GM18517 (cell line): ENCODE data around the gene PLPP6.

Source experiments
- ATAC-seq: cut with Tn5 transposase; IDR thresholded peaks from one replicate; pipeline ENCODE4 v1.9.1; 2021; ENCODE audit warnings: mild to moderate bottlenecking, moderate library complexity; ENCODE audit not compliant: unreplicated experiment

The PLPP6 gene

DNA sequence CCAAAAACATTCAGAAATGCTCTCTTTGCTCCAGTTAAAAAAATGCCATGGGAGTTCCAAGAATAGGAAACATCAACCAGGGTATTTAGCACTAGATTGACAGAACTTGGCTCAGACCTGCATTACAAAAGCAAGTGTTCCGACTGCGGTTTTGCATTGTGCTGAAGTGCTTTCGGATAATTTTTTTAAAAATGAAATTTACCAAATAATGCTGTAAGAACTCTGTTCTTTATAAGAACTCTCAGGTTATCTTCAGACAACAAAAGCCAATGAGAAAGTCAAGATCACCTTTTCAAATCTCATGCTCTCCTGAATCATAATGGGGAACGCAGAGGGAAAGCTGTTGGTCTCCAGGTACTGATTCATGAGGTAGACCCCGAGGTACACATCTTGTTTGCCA, 483 bp upstream of the PLPP6 start:
- peak; percentile 8 for ATAC-seq

DNA sequence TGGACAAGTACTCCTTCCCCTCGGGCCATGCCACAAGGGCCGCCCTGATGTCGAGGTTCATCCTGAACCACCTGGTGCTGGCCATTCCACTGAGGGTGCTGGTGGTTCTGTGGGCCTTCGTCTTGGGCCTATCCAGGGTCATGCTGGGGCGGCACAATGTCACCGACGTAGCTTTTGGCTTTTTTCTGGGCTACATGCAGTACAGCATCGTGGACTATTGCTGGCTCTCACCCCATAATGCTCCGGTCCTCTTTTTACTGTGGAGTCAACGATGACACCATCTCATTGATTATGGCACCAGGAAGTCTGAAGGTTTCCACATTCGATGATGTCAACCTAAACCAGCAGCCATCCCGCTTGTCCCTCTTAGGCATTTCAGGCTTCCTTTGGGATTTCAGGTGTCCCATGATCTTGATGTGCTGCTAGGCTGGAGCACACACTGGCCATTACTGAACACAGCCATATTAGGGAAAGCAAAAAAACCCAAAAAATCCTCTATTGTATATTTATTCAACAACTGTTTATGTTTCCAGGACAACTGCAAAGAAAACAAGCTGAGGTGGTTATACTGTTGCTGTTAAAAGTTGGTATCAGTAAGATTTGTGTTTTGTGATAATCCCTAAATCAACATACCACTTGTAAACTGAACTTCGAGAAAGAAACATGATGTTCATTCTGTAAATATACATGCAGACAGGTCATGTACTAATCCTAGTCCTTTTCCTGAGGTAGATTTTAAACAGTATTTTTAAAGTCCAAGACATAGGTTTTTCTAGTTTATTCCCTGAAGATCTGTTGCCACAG, 1.1 kb downstream of the PLPP6 start:
- no peak for ATAC-seq

DNA sequence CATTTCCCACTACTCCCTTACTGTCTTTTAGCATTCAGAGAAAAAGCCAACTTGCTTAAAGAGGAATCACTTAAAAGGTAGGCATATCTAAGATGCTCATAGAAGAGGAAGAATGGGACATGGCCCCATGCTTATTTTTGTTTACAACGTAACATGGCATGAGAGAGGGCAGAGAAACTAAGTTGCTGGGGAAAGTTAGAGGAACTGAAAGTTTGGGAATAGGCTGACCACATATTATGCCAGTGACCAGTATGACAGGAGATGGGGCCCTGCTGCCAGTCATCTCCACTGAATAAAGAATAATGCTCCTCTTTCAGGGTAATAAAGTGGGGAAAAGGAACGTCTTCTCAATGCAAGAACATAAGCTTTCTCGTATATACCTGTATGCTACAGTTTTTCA, 1.9 kb downstream of the PLPP6 start:
- ATAC-seq: no peak

DNA sequence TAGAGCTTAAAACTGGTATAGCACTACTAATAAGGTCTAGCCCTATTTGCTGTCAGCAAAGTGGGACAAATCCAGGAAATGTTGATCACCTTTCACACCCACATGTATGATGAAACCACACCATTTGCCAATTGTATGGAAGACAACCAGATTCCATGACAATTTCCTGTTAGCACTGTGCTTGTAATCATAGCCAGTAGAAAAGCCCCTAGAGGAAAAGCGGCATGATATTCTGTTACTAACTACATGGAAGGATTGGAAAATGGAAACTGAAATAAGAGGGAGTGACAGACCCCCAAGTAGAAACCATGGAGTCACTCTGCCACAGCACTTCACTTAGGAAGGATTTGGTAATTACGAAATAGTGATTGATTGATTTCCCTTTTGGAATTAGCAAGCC, 3.3 kb downstream of the PLPP6 start:
- ATAC-seq: no peak

DNA sequence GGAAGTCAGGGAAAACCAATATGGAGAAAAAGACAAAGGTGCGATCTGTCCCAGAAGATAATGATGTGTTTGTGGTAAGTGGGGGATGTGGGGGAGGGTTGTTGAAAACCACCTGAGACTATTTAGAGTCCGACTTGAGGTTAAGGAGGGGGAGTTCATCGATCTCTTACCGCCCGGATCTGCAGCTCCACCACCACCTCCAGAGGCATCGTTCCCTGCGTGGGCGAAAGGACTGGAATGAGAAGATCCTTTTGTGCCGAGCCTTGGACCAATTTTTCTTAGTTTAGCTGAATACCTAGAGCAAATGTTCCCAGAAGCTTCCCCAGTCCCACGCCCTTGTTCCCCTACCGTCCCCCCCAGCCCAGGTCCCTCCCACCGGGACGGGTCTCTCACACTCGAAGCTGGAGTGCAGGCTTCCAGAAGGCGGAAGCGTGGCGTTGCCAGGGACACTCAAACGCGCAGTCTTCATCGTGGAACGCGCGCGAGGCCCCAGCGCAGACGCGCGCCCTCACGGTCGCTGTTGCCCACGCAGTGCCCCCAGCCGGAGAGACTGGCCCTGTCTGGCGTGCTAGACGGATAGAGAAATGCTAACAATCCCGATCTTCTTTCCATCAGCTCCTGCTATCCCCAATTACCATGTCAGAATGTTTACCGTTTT, 4.1 kb downstream of the PLPP6 start, which contains the start of gene SPATA6L:
TSS of gene SPATA6L (minus strand) at position 439 of the 658 bp plus-strand sequence. CDS start at position 209, 230 bp downstream.
- no peak for ATAC-seq

DNA sequence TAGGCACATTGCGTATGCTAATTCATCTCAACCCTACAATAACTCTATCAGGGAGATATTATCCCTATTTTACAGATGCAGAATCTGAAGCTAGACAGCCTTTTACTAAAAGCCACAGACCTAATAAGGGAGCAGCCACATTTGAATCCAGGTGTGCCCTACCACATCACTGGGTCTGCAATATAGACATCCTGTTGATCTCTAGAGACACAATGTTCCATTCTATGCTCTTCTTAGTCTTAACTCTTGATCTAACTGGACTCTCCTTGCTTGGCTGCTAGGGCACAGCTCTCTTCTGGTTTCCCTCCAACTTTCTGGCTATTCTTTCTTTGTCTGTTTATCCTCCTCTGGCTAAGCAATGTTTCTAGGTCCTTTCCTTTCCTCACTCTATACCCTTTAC, 5.6 kb downstream of the PLPP6 start:
- no peak for ATAC-seq

DNA sequence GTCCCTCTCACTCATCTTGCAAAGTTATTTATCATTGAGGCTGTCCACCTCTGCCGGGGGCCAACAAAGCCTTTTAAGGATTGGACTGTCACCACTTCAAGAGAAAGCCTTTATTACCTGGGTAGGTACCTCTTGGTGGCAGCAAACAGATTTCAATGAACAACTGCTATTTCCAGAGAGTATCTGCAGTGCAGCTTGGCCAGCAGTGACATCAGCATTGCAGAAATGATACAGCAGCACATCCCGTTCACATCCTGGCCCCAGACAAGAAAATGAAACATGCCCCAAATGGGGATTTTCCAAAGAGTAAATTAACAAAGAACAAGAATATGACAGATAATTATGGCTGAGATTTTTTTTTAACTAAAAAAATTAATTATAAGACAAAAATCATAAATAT, 6.5 kb downstream of the PLPP6 start:
- ATAC-seq: no peak

DNA sequence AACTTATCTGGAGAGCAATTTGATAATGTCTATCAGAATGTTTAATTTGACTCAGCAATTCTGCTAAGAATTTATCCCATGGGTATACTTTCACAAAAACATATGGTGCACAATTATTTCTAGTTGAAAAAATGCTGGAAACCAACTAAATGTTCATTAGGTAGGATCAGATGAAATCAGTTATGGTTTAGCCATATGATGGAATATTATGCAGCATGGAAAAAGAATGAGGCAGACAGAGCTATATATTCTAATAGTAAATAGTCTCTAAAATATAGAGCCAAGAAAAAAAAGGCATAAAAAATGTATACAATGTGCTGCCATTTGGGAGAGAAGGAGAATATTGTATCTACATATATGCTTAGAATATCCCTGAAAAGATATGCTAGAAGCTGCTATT, 7.8 kb downstream of the PLPP6 start:
- no peak for ATAC-seq

DNA sequence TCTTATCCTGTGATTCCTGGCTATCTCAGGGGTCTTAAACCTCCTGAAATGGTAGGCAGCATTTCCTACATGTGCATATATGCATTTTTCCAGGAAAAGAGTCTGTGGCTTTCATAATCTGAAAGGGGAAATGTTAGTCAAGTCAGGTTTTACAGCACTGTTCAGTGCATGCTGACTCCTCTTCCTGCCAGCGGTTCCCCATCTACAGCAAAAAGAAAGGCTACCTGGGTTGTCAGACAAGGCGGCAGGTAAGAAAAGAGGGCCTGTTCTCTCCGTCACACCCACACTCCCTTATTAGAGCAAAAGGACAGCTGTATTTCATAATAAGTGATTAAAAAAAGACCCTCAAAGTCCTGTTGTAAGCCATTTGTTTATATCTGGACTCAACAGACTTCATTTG, 8.5 kb downstream of the PLPP6 start:
- no peak for ATAC-seq

DNA sequence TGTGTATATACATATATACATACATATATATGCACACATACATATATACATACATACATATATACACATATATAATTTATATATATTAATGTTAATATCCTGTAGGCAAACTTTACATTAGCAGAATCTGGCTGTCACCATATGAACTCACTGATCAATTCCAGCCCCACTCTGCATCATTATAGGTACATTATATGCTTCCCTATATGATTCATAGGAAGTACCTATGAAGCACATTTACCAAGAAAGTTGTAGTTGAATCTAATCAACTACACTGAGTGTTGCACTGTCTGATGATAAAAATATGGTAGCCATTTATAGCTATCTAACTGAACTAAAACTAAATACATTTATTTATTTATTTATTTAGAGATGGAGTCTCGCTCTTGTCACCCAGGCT, 9.6 kb downstream of the PLPP6 start:
- ATAC-seq: no peak

DNA sequence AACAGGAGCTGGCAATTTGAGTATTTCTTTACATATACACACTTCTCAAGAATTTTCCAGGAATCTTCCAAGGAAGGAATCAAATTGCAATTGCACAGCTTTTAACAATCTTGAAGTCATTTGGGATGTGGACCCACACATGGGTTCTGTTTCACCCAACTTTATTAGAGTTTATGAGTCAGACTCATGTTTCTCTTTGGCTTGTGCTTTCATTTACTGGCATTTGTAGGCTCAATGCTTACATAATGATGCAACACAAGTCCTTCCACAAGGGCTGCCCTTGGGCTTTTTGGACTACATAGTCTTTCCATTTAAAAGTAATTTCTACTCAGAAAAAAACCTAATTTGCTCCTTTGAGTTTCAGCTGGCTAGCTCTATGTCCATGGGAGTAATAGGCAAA, 12.7 kb downstream of the PLPP6 start:
- ATAC-seq: no peak

DNA sequence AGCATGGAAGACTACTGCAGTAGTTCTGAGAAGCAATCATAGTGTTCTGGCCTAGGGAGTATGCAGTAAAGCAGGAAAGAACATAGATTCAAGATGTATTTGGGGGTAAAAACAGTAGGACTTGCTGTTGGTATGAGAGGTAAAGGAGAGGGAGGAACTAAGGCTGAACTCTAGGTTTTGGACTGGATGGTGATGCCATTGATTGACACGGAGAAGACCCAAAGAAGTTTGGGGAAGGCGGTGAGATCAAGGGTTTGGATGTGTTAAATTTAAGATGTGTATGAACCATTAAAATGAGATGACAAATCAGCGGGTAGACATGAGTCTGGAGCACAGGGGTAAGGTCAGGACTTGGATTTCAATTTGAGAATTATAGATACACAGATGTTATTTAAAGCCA, 15.3 kb downstream of the PLPP6 start:
- ATAC-seq: no peak

DNA sequence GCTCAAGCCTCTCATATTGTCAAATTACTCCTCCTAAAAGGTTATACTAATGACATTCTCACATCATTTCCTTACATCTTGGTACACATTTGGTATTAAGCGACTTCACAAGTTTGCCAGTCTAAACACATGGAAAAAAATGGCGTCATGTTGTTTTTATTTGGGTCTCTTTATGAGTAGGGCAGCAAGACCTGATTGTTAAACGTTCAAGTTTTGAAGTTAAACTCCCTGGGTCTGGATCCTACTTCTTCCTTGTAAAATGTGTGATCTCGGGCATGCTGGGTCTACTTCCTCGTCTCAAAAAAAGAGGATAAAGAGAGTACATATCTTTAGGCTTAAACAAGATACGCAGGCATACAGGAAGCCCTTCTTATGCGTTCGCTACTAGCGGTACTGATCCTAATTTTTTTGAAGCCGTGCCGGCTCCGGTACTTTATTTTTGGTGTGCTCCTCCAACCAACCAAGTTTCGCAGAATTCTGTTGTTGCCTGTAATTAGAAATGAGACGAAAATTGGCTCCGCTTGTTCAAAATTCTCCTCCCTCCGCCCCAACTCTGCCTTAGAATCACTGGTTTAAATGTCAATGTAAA, 16.7 kb downstream of the PLPP6 start:
- peak; percentile 6 for ATAC-seq

DNA sequence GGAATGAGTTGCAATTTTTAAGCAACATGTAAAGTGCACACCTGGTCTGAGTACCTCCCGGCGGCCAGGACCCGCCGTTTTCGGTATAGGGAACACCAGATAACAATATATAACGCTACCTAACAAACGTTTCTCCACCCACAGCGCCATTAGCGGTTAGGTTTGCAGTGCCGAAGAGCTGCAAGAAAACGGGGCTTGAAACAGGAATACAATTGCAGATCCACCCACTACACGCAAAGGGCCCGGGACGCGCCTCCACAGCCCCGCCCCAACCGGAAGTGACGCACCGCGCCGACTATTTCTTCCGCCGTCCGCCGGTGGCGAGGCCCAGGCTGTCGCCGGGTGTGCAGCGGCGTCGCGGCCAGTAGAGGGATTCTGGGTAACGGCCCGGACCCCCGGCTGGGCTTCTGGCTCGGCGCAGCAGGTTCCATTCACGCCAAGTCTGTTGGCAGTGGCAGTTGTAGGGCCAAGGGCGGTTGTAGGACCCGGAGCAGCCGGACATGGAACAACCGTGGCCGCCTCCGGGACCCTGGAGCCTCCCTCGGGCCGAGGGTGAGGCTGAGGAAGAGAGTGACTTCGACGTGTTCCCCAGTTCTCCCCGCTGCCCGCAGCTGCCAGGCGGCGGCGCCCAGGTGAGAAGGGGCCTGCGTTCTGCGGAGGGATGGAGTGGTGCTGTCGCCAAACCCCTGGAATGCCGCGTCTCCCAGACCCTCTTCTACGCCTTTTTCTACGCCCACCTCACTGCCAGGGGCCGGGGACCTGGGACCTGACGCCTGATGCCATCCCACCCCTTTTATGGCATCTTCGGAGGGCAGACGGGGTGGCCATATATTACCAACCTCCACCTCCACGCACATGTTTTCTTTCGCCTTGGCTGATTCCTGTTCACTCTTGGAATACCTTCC, 17.4 kb downstream of the PLPP6 start, which contains the start of gene CDC37L1:
TSS of gene CDC37L1 (plus strand) at position 302 of the 905 bp plus-strand sequence. CDS start at position 501, 199 bp downstream.
- ATAC-seq: peak; percentile 93

DNA sequence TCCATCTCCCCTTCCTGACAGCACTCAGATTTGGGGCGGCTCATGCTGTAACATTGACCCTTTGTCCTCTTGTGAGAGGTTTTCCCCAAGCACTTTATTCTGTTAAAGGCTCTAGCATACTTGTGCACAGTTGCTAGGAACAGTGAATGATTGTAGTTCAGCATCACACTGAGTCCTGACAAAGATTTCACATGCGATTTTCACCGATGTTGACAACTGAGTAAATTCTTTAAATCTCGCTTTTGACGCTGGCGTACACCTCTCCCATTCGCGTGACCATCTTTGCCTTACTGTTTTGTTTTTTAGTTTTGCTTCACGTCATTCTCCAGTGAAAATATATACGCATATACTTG, 18.1 kb downstream of the PLPP6 start:
- peak; percentile 4 for ATAC-seq

DNA sequence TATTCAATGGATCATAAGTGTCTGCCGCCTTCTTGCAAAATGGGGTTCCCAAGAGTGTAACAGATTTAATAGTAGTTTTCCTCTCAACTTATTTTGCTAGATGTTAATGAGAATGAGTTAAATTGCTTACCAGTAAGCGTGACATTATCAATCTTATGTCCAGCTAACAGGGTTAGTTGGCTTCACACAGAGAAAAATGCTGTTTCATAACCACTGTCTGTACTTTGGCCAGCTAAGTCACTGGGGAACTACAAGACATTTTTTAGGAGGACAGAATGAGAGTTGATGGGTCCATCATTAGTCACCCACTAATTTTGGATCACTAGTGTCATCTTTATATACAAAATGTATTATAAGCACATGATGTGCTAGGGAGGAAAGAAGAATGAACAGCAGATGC, 18.7 kb downstream of the PLPP6 start:
- ATAC-seq: no peak

DNA sequence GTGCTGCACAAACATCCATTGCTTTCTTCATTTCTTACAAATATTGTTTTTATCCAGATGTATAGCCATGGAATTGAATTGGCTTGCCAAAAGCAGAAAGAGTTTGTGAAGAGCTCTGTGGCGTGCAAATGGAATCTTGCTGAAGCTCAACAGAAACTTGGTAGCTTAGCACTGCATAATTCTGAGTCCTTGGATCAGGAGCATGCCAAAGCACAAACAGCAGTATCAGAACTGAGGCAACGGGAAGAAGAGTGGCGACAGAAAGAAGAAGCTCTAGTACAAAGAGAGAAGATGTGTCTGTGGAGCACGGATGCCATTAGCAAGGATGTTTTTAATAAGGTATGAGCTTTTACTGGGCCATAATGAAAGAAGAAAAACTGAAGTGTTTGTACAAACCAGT, 22.7 kb downstream of the PLPP6 start:
- ATAC-seq: no peak

DNA sequence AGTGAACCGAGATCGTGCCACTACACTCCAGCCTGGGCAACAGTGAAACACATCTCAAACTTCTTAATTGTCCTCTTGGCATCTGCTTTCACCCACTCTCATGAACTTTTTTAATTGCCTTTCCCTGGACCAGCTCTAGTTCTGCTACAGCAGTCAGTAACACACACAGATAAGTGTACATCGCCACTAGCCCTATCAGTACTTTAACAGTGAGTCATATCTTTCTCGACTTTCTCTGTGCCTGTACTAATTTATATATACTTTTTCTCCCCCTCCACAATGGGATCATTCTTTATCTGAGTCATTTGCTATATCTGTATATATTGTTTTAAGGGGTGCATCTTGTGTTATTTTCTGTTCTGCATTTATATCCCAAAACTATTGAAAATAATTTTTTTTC, 24.0 kb downstream of the PLPP6 start:
- ATAC-seq: no peak

DNA sequence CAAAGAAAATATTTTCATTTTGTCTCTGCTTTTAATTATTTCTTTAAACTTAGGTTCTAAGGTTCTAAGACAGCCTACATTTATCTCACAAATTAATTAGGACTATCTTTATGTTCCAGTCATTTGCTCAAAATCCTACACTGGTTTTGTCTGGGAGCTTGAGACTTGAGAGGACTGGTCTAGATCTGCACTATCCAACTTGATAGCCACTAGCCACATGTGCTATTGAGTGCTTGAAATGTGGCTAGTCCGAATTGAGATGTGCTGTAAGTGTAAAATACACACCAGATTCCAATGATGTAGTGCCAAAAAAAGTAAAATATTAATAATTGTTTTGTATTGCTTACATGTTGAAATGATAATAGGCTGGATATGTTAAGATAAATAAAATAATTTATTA, 24.5 kb downstream of the PLPP6 start:
- no peak for ATAC-seq

DNA sequence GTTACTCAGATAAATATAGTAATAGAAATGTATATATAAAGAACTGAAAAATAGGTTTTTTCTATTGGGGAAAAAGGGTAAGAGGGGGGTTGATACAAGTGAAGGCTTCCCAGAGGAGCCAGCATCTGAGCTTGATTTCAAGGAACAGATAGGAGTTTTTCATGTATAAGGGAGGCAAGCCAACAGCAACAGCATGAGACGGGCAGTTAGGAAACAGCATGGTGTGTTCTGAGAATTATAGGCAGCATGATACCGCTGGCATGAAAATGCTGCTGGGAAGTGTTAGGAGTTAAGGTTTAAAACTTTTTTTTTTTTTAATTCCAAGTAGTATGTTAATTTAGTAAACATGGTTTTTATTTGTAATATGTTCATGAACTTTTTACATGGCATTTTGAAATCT, 26.9 kb downstream of the PLPP6 start:
- no peak for ATAC-seq

DNA sequence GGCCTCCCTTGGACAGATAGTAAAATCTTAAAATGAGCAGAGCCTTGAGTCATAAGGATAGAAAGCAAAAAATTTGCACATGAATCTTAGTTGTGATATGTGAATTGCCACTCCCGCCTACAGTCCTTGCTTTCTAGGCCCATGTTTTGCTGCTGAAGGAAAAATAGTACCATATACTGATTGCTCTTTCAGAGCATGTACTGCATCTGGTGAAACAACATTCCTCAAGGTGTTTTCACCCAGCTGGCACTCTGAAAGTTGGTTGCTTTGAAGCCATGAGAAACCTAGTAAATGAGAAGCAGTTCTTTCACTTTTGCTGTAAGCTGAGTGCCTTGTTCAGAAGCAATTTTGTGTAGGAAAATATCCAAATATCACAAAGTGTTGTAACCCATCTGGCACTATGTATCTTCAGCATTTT, 27.6 kb downstream of the PLPP6 start:
- ATAC-seq: peak; percentile 75
